ENCODE results near the gene LARGE1.

The LARGE1 gene

DNA sequence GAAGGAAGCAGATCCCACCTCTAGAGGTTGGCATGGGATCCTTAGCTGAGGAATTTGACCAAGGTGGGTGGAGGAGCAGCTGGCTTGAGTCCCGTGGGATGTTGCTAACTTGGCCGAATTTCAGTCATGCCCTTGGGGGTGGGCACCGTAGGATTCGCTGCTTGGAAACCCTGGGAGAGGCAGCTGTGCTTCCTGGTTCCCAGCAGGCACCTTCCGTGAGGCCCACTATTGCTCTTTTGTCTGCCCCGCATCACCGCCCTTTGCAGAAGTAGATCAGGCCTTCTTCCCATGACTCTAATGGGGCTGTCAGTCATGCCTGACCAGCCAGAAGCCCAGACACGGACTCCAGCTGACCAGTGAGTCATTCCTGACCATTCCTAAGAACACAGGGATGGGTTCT lies 569.8 kb downstream of the LARGE1 start:
- Histone ChIP-seq H3K4me3 (ENCODE audit: low read depth, low read length) (no peak overlapping the region), H3K4me1 (no peaks in the 10 kb centered on the region), H3K36me3 (no peaks in the 10 kb centered on the region), H3K9me3 (peaks cover 8% of the 10 kb centered on the region), H3K27me3 (no peaks in the 10 kb centered on the region)
- TF ChIP-seq, protein P1, sequence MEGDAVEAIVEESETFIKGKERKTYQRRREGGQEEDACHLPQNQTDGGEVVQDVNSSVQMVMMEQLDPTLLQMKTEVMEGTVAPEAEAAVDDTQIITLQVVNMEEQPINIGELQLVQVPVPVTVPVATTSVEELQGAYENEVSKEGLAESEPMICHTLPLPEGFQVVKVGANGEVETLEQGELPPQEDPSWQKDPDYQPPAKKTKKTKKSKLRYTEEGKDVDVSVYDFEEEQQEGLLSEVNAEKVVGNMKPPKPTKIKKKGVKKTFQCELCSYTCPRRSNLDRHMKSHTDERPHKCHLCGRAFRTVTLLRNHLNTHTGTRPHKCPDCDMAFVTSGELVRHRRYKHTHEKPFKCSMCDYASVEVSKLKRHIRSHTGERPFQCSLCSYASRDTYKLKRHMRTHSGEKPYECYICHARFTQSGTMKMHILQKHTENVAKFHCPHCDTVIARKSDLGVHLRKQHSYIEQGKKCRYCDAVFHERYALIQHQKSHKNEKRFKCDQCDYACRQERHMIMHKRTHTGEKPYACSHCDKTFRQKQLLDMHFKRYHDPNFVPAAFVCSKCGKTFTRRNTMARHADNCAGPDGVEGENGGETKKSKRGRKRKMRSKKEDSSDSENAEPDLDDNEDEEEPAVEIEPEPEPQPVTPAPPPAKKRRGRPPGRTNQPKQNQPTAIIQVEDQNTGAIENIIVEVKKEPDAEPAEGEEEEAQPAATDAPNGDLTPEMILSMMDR (IDR thresholded peaks at IDR 0.05; ENCODE audit: low read depth, low read length) = no peak
- no peak for DNase-seq

DNA sequence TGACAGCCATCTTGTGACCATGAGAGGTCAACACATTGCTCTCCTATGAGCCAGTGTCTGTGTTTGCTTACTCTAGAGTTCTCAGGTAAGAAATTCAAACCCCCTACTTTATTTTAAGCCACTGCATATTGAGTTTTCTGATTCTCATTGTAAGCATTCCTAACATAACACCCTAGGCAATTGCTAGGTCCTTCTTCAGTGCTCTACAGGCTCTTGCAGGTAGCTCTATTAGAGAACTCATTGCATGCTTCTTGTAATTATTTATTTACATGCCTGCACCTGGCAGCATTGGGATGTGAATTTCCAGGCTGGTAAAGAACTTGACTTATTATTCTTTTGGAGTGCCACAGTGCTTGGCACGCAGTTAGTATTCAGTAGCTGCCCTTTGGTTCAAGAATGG lies 573.3 kb downstream of the LARGE1 start:
- no peaks in the 10 kb centered on the region for H3K27me3 ChIP-seq
- TF ChIP-seq, protein P1 (IDR thresholded peaks at IDR 0.05; ENCODE audit: low read depth, low read length) = no peak
- H3K36me3 ChIP-seq = no peaks in the 10 kb centered on the region
- no peak for DNase-seq
- H3K4me3 ChIP-seq (ENCODE audit: low read depth, low read length) = no peak overlapping the region
- peaks cover 8% of the 10 kb centered on the region for H3K9me3 ChIP-seq
- no peaks in the 10 kb centered on the region for H3K4me1 ChIP-seq

DNA sequence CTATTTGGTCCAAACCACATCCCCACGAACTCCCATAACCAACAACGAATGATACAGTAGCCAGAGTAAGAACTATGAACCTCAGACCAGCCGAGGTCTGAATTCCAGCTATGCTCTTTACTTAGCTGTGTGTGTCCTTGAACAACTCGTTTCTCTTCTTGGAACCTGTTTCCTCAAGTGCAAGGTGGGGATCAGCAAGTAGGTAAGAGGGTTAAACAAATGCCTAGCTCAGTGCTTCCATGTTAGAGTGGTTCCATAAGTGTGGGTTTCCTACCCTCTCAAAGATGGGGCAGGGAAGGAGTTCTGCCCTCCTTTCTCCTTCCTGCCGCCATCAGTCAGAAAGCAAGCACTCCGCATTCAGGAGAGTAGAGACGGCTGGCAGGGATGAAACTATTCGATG lies 578.7 kb downstream of the LARGE1 start:
- H3K36me3 ChIP-seq = no peaks in the 10 kb centered on the region
- H3K4me1 ChIP-seq = no peaks in the 10 kb centered on the region
- no peaks in the 10 kb centered on the region for H3K27me3 ChIP-seq
- TF ChIP-seq, protein P1 (IDR thresholded peaks at IDR 0.05; ENCODE audit: low read depth, low read length) = no peak
- peaks cover under 1% of the 10 kb centered on the region; the same call in 1 of the 2 replicates for H3K9me3 ChIP-seq
- no peak for DNase-seq
- no peak overlapping the region for H3K4me3 ChIP-seq (ENCODE audit: low read depth, low read length)

DNA sequence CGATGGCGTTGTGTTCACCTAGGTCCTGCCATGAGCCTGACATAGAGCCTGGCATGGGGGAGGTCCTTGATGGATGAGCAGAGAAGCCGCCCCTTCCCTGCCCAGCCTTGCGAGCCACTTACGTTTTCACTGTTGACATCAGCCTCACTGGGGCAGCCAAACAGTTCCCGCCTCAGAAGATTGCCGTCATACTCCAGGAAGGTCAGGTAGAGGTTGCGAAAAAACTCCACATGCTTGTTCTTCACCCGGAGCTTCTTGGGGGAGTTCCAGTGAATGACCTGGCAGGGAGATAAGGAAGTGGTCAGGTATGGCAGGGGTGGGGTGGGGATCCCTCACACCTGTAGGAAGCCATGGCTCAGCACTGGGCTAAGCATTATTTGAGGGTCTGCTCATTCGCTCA lies 582.8 kb downstream of the LARGE1 start:
- Histone ChIP-seq H3K27me3 (no peaks in the 10 kb centered on the region), H3K9me3 (no peaks in the 10 kb centered on the region; the same call in 1 of the 2 replicates), H3K36me3 (no peaks in the 10 kb centered on the region), H3K4me1 (no peaks in the 10 kb centered on the region), H3K4me3 (ENCODE audit: low read depth, low read length) (no peak overlapping the region)
- no peak for DNase-seq
- TF ChIP-seq, protein P1 (IDR thresholded peaks at IDR 0.05; ENCODE audit: low read depth, low read length) = no peak

DNA sequence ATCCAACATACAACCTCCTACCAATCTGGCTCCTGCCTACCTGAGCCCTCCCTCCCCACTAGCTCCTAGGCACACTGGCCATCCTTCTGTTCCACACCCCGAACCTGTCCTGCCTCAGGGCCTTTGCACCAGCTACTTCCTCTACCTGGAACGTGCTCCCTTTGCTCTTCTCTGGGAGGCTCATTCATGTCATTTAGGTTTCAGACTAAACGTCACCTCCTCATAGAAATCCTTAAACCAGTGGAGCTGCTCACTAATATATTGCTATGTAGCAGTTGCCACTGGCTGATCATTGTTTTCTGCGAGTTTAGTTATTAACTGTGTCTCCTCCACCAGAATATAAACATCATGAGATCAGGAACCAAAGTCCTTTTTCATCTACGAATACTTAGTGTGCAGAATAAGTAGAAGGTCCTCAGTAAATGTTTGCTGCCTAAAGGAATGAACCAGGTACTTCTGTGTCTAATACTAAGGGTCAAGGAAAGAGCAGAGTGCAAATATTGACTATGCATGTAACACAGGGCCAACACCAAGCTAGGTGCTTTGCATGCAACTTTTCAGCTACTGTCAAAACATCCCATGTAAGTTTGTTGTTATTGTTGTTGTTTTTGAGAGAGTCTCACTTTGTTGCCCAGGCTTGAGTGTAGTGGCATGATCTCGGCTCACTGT lies 584.5 kb downstream of the LARGE1 start:
- Histone ChIP-seq H3K36me3 (no peaks in the 10 kb centered on the region), H3K4me1 (no peaks in the 10 kb centered on the region), H3K9me3 (no peaks in the 10 kb centered on the region), H3K4me3 (ENCODE audit: low read depth, low read length) (no peak overlapping the region), H3K27me3 (no peaks in the 10 kb centered on the region)
- TF ChIP-seq, protein P1 (IDR thresholded peaks at IDR 0.05; ENCODE audit: low read depth, low read length) = no peak
- no peak for DNase-seq

DNA sequence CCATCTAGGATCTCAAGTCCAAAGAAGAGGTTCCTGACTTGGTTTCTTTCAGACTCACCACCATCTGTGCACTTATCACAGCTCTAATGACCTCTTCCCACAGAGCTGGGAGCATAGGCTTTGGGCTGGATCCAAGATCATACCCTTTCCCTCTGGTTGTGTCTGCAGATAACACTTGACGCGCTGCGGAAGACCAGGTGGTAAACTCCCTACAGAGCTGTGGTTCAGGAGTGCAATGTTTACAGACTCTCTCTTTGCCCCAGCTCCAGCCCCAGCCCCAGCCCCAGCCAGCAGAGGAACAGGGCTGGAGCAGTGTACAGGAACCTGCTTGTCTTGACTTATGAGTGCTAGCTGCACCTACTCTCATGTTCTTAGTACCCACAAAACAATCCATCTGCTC lies 587.7 kb downstream of the LARGE1 start:
- H3K4me1 ChIP-seq = no peaks in the 10 kb centered on the region
- DNase-seq = no peak
- H3K36me3 ChIP-seq = no peaks in the 10 kb centered on the region
- peaks cover under 1% of the 10 kb centered on the region; the same call in 1 of the 2 replicates for H3K9me3 ChIP-seq
- TF ChIP-seq, protein P1 (IDR thresholded peaks at IDR 0.05; ENCODE audit: low read depth, low read length) = no peak
- H3K27me3 ChIP-seq = no peaks in the 10 kb centered on the region
- no peak overlapping the region for H3K4me3 ChIP-seq (ENCODE audit: low read depth, low read length)

Data from BE2C (cell line).